Stimulated activated CD8-positive, alpha-beta memory T cell treated with anti-CD3 and anti-CD28 coated beads, Interleukin-15, amount 100 ng/mL, for 4 hours (primary cell): ENCODE results near the gene CHST11.
"Not testable (repeated sequence)": the region's sequence is repeated elsewhere in the genome, so short reads cannot be mapped to it uniquely, and the experiment has no call there.

ENCODE experiments used
- DNase-seq, 2 donors: peaks; one replicate each; pipeline ENCODE4 v3.0.0-alpha.2; 2020; ENCODE audit warnings: low read depth in 2 of 2

The CHST11 gene

DNA sequence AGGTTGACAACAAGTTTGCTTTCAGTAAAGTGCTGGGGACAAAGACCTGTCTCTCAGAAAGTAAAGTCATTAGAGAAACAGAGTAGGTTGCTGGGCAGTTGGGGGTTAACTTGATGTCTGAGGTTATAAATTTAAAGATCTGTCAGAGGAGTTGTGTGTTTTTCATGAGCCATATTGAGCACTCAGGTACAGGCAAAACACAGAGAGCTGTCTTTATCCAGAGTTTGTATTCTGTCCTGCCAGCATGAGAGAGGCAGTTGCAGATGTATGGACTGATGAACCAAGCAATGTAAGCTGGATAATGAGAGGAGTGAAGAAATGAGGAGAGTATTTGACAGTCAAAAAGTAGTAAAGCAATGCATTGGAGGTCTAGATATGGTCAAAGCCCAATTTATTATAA is 344.7 kb downstream of the CHST11 start:
- DNase-seq: no peak

DNA sequence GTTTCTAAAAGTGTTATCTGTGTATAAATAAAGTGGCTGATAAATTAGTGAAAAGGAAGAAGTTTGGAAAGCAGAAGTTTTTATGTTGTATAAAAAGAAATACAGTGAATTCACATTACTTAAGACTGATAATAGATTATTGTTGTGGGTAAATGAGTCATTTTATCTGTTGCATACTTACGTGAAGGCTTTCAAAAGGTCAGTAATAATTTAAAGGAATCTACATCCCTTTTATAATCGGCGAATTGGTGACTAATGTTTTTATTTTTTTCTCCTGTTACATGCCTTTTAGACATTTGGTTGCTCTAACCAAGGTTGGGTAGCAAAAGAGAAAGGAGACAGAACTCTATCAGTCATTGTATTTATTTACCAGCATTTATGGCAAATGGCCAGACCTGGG is 345.5 kb downstream of the CHST11 start:
- no peak for DNase-seq

DNA sequence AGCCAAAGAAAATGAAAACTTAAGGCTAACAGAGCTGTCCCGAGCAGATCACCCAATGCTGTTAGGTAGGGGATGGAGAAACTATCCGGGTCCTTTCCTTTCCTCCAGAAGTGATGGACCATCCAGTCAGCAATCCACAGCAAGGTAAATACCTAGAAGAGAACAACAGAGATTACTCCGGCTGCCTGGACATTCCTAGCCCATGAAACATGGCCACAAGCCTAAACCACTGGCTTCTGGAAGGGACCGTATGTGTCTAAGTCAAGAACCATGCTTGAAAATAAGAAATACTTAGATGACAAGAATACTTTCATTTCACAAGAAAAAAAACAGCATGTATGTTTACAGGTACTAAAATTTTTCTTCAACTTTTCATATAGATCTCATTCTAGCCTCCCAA is 348.4 kb downstream of the CHST11 start:
- DNase-seq: no peak

DNA sequence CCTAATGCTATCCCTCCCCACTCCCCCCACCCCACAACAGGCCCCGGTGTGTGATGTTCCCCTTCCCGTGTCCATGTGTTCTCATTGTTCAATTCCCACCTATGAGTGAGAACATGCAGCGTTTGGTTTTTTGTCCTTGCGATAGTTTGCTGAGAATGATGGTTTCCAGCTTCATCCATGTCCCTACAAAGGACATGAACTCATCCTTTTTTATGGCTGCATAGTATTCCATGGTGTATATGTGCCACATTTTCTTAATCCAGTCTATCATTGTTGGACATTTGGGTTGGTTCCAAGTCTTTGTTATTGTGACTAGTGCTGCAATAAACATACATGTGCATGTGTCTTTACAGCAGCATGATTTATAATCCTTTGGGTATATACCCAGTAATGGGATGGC is 349.4 kb downstream of the CHST11 start:
- DNase-seq: not testable (repeated sequence)

DNA sequence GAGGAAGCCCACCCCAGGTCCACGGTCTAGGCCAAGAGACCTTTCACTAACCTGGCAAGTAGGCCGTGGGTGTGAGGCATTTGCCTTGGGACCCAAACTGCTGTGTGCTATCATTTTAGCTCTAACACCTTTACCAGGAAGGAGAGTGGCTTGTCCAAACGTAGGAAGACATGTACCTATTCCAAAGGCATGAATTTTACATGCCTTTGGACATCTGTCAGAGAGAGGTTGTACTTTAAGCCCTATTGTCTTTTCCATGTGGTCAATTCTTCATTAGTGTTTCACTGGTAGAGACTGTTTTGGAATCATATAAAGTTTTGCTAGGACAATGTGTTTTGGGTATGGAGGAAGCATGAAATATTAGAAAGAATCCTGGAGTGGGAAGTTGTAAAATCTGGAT is 352.5 kb downstream of the CHST11 start:
- DNase-seq: no peak

DNA sequence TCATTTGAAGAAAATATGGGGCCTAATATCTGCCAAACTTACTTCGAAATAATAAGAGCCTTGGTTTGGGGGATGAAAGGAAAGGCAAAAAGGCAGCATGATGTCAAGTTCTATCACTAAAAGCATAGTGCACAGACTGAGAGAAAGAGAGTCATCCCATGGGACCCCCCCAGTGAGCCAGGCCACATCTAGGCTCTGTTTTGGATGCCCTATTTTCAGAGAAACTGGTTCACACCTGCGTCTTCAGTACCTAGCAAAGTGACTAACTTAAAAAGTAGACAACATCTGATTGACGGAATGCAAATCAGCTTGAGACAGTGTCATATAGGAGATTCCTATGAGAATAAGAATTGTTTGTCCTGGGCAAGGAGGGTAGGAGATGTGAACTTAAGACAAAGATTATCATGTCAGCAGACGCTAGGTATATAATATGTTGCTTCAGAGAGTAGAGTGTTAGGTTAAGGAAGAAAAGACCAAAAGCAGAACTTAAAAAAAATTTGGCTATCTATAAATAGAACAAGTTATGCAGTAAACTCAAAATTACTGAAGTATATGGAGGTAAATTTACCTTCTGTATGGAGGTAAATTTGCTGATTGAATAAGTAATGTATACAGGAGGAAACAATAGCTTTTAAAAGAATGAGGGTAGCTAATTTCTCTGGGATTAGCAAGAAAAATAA is 353.1 kb downstream of the CHST11 start:
- DNase-seq: no peak
